Measurements from ENCODE around the gene SENP1.

Gene SENP1

GRCh38 chr12:48063530-48063929 lies 42.3 kb downstream of the SENP1 start:
- no peak for DNase-seq

DNA sequence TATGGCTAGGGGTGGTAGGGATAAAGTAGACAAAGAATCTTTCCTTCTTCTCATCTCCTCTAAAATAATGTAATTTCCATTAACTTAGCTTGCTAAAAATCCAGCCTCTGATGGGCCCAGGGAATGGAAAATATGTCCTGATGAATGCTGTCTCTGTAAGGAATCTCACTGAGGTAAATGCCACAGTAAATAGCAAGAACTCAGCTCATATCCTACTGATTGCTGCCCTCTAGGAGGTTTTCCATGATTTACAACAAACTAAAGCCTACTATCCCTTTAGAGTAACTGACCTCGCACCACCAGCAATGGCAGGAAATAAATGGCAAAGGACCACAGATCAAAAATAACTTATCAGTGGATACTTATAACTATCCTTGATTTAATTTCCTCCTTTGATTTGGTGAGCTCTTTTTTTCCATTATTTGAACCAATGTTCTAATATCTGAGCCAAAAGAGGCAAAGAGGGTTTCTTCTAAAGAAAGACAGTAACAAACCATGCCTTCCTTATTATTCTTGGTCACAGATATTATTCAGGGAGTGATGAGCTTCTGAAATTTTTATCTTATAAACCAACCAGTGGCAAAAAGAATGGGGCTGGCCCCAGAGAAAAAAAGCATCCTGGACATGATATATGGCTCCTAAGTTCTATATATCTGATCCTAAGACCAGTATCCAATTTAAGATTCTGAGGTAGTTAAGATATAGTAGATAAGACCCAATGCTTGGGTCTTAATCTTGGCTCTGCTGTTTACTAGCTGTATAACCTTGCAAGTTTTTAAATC lies 43.8 kb downstream of the SENP1 start:
- no peak for DNase-seq

- no peak for DNase-seq
Measured at GRCh38 chr12:48060474-48060873, 45.4 kb downstream of the SENP1 start.

DNA sequence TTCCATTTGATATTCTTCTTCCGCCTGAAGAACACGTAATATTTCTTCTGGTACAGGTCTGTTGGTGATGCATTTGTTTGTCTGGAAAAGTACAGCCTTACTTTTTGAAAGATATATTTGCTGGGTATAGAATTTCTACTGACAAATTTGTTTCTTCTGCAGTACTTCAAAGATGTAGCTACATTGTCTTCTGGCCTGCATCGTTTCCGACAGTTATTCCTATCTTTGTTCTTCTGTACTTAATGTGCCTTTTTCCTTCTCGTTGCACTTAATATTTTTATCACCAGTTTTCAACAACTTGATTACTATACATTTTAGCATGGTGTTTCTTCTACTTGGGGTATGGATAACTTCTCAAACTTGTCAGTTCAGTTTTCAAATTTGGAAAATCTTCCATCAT lies 47.1 kb downstream of the SENP1 start:
- DNase-seq = no peak

GRCh38 chr12:48054955-48055821 lies 50.7 kb downstream of the SENP1 start:
- no peak for DNase-seq

DNA sequence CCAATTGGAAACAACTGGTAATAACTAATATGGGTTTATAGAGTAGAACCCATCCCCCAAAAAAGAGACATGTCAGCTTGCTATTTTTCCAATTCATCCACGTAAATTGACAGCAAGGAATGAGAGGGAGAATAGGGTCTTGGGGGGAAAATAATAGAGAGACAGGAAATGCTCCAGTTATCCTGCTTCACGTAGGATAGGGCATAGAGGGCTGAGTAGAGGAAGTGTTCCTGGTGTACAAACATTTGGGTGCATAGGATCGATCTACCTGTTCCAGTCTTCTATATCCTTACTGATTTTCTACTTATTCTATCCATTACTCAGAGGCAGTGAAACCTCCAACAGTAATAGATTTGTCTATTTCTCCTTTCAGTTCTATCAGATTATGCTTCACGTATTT lies 52.0 kb downstream of the SENP1 start:
- no peak for DNase-seq

- DNase-seq = no peak
Measured at GRCh38 chr12:48053122-48053521, 52.8 kb downstream of the SENP1 start.

DNA sequence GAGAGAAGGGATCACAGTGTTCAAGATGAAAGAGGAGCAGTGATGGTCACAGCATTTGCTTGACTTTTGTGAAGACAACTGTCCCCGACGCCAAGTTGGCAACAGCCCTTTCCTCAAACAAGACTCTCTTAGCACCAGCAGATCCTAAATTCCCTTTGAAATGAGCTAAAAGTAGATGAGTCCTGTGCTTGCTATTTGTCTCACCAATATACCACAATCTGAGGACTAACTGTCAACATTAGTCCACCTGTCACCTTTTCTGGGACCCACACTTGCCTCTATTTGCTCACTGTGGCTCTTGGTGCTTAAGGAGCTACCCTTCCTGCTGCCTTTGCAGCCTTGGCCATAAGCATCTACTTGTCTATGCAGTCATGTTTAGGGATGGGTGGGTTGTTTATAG lies 54.2 kb downstream of the SENP1 start:
- DNase-seq = no peak

DNA sequence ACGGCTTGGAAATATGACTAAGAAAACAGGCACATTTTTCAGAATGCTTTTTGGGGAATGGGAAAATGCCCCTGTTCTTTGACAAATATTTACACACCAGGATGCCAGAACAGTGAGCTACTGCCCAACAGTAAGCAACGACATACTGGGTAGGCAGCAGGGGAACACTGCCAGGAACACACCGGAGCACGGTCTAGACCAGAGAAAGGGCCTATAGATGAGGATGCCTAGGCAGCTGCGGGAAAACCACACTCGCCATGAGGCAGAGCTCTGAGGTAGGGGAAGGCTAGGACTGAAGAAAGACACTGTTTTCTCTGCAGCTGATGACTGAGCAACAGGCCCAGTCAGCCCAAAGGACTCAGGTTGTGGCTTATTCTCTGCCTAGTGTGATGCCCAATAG lies 55.7 kb downstream of the SENP1 start:
- DNase-seq = no peak

- no peak for DNase-seq
Measured at GRCh38 chr12:48045965-48046518, 59.8 kb downstream of the SENP1 start.

GRCh38 chr12:48045061-48045846 lies 60.6 kb downstream of the SENP1 start:
- DNase-seq = no peak

GRCh38 chr12:48044396-48044795 lies 61.5 kb downstream of the SENP1 start:
- no peak for DNase-seq

- DNase-seq = no peak
Measured at GRCh38 chr12:48043771-48044170, 62.1 kb downstream of the SENP1 start.

DNA sequence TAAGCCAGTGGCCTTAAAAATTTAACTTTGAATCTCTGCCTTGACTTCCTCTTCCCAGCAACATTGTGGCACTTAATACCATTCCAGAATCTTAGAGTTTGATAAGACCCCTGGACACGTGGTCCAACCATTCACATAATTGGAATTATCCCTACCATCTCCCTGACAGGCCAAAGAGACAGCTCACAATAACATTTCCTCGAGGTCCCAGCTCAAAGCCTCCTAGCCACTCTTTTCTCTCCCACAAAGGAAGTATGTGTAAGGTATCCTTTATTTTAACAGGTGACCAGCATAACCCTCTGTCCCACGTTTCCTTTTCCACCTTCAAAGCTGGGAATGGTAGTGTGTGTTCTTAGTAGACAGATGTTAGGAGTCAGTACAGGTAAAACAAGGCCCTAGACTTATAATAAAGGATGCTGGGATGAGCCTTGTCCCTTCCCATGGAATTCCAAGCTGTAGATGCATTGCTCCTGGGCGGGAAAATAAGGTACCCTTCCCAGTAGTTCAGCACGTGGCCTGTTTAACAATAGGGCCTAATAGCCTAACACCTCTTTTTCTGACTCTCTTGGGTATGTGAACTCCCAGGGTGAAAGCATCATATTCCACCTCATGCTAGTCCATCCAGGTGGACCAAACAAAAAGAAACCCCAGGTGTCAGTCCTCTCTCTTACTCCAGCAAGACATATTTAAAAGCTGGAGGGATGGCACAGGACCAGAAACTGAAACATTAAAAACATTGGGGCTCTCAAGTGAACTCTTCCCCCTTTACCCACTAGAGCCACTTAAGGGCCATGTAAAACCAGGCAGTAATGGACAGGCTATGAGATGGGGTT lies 64.1 kb downstream of the SENP1 start:
- DNase-seq = no peak

DNA sequence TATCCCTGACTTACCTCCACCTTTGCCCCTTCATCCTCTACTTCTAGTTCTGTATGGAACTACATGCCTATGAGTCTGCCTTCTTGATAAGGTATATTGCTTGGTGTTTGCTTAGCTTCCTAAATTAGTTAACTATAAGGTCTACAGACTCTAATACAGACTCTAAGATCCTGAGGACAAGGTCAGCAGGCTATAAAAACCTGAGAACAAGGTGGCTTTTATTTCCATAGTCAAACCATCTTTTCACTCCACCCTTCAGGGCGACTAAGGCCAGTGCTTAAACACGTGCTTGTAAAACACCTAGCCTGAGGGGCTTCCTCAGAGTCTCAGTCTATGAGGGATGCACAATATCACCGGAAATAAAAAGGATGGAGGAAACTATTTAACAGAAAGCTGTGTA lies 65.5 kb downstream of the SENP1 start:
- no peak for DNase-seq

- no peak for DNase-seq
Measured at GRCh38 chr12:48039151-48039550, 66.7 kb downstream of the SENP1 start.

- DNase-seq = no peak
Measured at GRCh38 chr12:48038085-48038484, 67.8 kb downstream of the SENP1 start.

- no peak for DNase-seq
Measured at GRCh38 chr12:48037267-48037915, 68.5 kb downstream of the SENP1 start.

DNA sequence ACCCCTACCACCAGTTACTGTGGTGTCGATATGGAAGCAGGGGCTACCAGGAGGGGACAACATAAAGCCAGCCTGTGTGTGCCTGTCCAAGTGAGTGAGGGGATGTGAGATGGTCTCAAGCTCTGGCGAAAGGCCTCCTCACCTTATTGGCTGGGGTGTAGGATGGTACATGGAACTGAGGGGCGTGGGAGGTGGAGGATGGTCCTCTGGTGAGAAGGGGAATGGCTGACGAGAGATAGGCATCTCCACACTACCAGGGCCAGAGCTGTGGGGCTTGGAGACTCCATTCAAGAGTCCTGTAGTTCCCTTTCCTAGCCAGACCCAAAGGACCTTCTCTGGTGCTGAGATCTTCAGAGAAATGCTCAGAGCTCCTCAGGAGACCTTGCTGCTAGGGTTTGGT lies 69.1 kb downstream of the SENP1 start:
- no peak for DNase-seq

DNA sequence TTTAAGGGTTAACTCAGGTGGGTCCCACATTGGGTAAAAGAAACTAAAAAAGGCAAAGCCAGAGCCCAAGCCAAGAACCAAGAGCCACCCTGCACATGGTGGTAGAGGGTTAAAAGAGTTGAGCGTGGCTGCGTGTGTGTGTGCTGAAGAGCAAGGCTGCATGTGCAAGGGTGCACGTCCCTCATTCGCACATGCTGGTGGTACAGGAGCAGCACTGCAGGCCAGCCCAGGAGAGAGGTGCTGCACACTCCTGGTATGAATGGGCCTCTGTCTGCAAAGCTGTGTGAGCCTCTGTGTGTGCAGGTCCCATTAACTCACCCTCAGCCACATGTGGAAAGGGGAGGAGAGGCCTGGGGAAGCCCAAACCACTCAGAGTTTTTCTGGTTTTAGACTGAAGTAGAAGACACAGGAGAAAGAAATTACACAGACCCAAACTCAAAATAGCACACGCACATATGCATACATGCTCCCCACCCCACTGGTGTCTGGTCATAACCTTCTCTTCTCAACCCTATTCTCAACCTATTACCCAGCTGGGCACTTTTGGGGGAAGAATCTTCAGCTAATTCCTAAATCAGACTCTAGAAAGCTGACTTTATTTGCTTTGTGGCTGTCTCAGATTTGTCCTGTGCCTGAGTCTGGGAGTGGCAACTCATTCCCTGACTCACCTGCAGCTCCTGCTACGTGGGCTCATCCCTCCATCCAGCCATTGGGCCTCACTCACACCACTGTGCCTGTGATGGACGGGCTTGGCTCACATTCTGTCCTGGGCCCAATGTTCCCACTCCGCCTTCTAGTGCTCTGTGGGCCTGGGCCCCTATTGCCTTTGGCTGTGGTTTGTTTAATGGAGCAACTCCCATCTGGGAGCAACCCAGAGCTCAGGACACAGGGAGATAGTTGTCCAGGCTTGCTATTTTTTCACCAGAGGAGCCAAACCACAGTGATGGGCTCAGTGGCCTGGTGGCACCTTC lies 70.8 kb downstream of the SENP1 start:
- DNase-seq = no peak
